NCI-H226 (cell line): ENCODE results near the gene KLHL3.

Experiments
- DNase-seq: peaks from one replicate; pipeline ENCODE4 v3.0.0-alpha.2; 2015

Gene KLHL3

DNA sequence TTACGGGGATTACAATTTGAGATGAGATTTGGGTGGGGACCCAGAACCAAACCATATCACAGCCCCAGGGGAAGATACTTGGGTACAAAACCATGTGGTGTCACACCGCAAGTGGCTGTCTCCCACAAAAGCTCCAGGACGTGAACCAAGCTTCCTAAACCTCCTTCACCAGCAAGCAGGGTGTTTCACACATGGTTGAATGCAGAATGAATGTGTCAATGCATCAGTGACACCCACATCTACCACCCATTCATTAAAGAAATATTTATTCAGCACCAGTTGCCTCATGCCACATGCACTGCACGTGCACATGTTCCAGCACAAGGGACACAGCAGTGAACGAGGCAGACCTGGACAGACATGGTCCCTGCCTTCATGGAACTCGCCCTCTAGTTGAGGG lies 165.8 kb downstream of the KLHL3 start:
- DNase-seq: no peak
